CD14-positive monocyte (primary cell): ENCODE data around the gene RNASE7. TPM values are rescaled to one million over a fixed set of nuclear protein-coding genes. Genes with fewer than 3 reads are reported as not detected.

ENCODE experiments used
- DNase-seq, 3 donors: peaks; one replicate each; pipeline ENCODE4 v3.0.0-alpha.2; 2011 to 2022
- H2AFZ ChIP-seq: 2 replicates; pipeline ENCODE4 v1.6.0; 2012; ENCODE audit warnings: mild to moderate bottlenecking, low read depth, low read length, inconsistent platforms; ENCODE audit not compliant: insufficient read depth, poor library complexity, severe bottlenecking
- H3K27ac ChIP-seq, 2 donors: 1 replicate in 1 of 2; 2 replicates in 1 of 2; pipeline ENCODE4 v1.5.1; 2012 to 2013; ENCODE audit warnings: low read length in 2 of 2, control low read depth in 1 of 2, inconsistent platforms in 1 of 2, low read depth in 1 of 2, mild to moderate bottlenecking in 1 of 2
- H3K27me3 ChIP-seq, 2 donors: one replicate each; pipeline versions ENCODE4 v1.6.0 to v1.6.1; 2011 to 2013; ENCODE audit warnings: low read length in 2 of 2; ENCODE audit not compliant: control insufficient read depth in 2 of 2, insufficient read depth in 2 of 2
- H3K36me3 ChIP-seq, 2 donors: replicated peaks in 1 of 2; 1 replicate in 1 of 2; 2 replicates in 1 of 2; pipeline versions ENCODE4 v1.5.1 to v1.6.1; 2012 to 2013; ENCODE audit warnings: low read length in 2 of 2, control low read depth in 1 of 2, inconsistent platforms in 1 of 2, mild to moderate bottlenecking in 1 of 2; ENCODE audit not compliant: insufficient read depth in 2 of 2, control insufficient read depth in 1 of 2
- H3K4me1 ChIP-seq, 2 donors: 1 replicate in 1 of 2; 2 replicates in 1 of 2; pipeline versions ENCODE4 v1.5.1 to v1.6.1; 2012 to 2013; ENCODE audit warnings: low read length in 2 of 2, control low read depth in 1 of 2, inconsistent platforms in 1 of 2, mild to moderate bottlenecking in 1 of 2, moderate library complexity in 1 of 2; ENCODE audit not compliant: insufficient read depth in 2 of 2, control insufficient read depth in 1 of 2
- H3K4me2 ChIP-seq: replicated peaks from 2 replicates; pipeline ENCODE3; 2012; ENCODE audit warnings: low read length, moderate library complexity, mild to moderate bottlenecking; ENCODE audit not compliant: poor library complexity, severe bottlenecking; ENCODE audit errors: extremely low read depth
- H3K4me3 ChIP-seq, 3 experiments: fragments of 200-600 bp in 1 of 3; sonication (generic) in 1 of 3; replicated peaks in 1 of 3; 1 replicate in 2 of 3; 2 replicates in 1 of 3; pipeline ENCODE4 v1.5.1; 2011 to 2013; ENCODE audit warnings: low read length in 3 of 3, mild to moderate bottlenecking in 3 of 3, control low read depth in 2 of 3, low read depth in 2 of 3, inconsistent platforms in 1 of 3, moderate library complexity in 1 of 3
- H3K79me2 ChIP-seq: 2 replicates; pipeline ENCODE4 v1.6.0; 2012; ENCODE audit warnings: mild to moderate bottlenecking, control low read depth, inconsistent platforms, low read length, moderate library complexity; ENCODE audit not compliant: insufficient read depth
- H3K9ac ChIP-seq: 2 replicates; pipeline ENCODE4 v1.6.0; 2017; ENCODE audit warnings: low read length, mild to moderate bottlenecking; ENCODE audit not compliant: insufficient read depth, poor library complexity, severe bottlenecking
- H3K9me3 ChIP-seq, 2 donors: replicated peaks in 1 of 2; 1 replicate in 1 of 2; 2 replicates in 1 of 2; pipeline versions ENCODE4 v1.5.1 to v1.6.1; 2012 to 2013; ENCODE audit warnings: low read length in 2 of 2, control low read depth in 1 of 2; ENCODE audit not compliant: control insufficient read depth in 1 of 2, insufficient read depth in 1 of 2
- H4K20me1 ChIP-seq: 2 replicates; pipeline ENCODE4 v1.6.0; 2012; ENCODE audit warnings: mild to moderate bottlenecking, low read length, control low read depth, moderate library complexity; ENCODE audit not compliant: insufficient read depth
- H3K27ac Mint-ChIP-seq, 7 donors: one replicate each; pipeline ENCODE4 v1.8.0; 2020; ENCODE audit warnings: mild to moderate bottlenecking in 7 of 7, mixed read lengths in 7 of 7, moderate library complexity in 6 of 7, inconsistent platforms in 2 of 7
- H3K27me3 Mint-ChIP-seq, 3 donors: one replicate each; pipeline ENCODE4 v1.8.0; 2021 to 2022; ENCODE audit warnings: low read depth in 3 of 3, mild to moderate bottlenecking in 3 of 3, mixed read lengths in 3 of 3, moderate library complexity in 3 of 3, inconsistent platforms in 1 of 3
- H3K36me3 Mint-ChIP-seq, 2 donors: one replicate each; pipeline ENCODE4 v1.8.0; 2020; ENCODE audit warnings: mixed read lengths in 2 of 2, inconsistent platforms in 1 of 2, mild to moderate bottlenecking in 1 of 2
- H3K4me1 Mint-ChIP-seq: one replicate; pipeline ENCODE4 v1.8.0; 2020; ENCODE audit warnings: mild to moderate bottlenecking, mixed read lengths
- H3K4me3 Mint-ChIP-seq, 2 donors: one replicate each; pipeline ENCODE4 v1.8.0; 2020; ENCODE audit warnings: mild to moderate bottlenecking in 2 of 2, mixed read lengths in 2 of 2, moderate library complexity in 1 of 2
- H3K9me3 Mint-ChIP-seq, 7 donors: one replicate each; pipeline ENCODE4 v1.8.0; 2020 to 2022; ENCODE audit warnings: mixed read lengths in 7 of 7, mild to moderate bottlenecking in 6 of 7, moderate library complexity in 6 of 7, inconsistent platforms in 2 of 7
- WGBS: methylation state at CpG from one replicate; pipeline ENCODE4 v1.1.5; 2013; ENCODE audit warnings: missing lambda C conversion rate; ENCODE audit not compliant: insufficient coverage; 5-methylcytosine and 5-hydroxymethylcytosine counted together
- intact Hi-C, 2 donors: fragments of 100-400 bp; cut with micrococcal nuclease; formaldehyde crosslinking; loops; one replicate each; pipeline versions ENCODE4 v1.15.0 to v1.15.1; 2023
- polyA plus RNA-seq, 3 donors: library from polyadenylated mRNA; depleted of rRNA in 1 of 3; unstranded in 2 of 3; stranded (reverse) in 1 of 3; fragments of 300-500 nt in 2 of 3; fragments of >200 nt in 1 of 3; fragmentation: Illumina TruSeq in 2 of 3; gene quantifications; 1 replicate in 2 of 3; 2 replicates in 1 of 3; pipeline ENCODE4 v1.2.3, GENCODE V29; 2012 to 2021
- TF ChIP-seq, protein P1 (sequence below): fragments of 200-600 bp; IDR thresholded peaks from one replicate; pipeline ENCODE4 v1.8.0; 2022; ENCODE audit warnings: antibody characterized with exemption, mild to moderate bottlenecking

RNASE7 gene
- polyA plus RNA-seq, 3 donors, result not detected

DNA sequence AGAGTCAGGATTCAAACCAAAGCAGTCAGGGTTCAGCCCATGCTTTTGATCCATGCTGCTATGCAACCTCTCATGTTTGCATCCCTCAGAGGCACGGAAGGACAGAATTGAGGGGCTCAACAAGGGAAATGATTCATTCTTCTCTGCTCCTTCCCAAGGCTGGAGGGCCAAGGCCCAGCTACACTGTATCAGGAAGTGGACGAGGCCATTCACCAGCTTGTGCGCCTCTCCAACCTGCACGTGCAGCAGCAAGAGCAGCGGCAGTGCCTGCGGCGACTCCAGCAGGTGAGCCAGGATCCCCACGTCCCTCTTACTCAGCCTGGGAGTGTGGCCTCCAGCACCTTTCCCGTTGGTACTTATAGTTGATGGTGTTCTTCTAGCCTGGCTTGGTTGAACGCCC, 36.6 kb downstream of the RNASE7 start:
- H3K4me3 ChIP-seq, result no peak overlapping the region
- no peak overlapping the region for H3K27ac Mint-ChIP-seq
- no peak overlapping the region for H3K9ac ChIP-seq
- H3K36me3 Mint-ChIP-seq, result peaks cover 78 to 97% of the 10 kb centered on the region in 2 donors
- peaks cover under 1 to 4% of the 10 kb centered on the region in 2 donors for H3K4me1 ChIP-seq
- H3K27ac ChIP-seq, result peak overlapping the region in 1 of 2 donors; percentile 32
- H3K79me2 ChIP-seq, result peaks cover 10% of the 10 kb centered on the region
- DNase-seq, result no peak
- TF ChIP-seq, protein P1, sequence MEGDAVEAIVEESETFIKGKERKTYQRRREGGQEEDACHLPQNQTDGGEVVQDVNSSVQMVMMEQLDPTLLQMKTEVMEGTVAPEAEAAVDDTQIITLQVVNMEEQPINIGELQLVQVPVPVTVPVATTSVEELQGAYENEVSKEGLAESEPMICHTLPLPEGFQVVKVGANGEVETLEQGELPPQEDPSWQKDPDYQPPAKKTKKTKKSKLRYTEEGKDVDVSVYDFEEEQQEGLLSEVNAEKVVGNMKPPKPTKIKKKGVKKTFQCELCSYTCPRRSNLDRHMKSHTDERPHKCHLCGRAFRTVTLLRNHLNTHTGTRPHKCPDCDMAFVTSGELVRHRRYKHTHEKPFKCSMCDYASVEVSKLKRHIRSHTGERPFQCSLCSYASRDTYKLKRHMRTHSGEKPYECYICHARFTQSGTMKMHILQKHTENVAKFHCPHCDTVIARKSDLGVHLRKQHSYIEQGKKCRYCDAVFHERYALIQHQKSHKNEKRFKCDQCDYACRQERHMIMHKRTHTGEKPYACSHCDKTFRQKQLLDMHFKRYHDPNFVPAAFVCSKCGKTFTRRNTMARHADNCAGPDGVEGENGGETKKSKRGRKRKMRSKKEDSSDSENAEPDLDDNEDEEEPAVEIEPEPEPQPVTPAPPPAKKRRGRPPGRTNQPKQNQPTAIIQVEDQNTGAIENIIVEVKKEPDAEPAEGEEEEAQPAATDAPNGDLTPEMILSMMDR, result no peak
- no peaks in the 10 kb centered on the region for H3K9me3 ChIP-seq
- H3K36me3 ChIP-seq, result peaks cover 96 to 100% of the 10 kb centered on the region in 2 donors
- H3K4me1 Mint-ChIP-seq, result no peaks in the 10 kb centered on the region
- no peak overlapping the region for H2AFZ ChIP-seq
- H3K4me3 Mint-ChIP-seq, result no peak overlapping the region
- H3K4me2 ChIP-seq, result no peak overlapping the region
- peaks cover 11% of the 10 kb centered on the region for H4K20me1 ChIP-seq
- peaks cover 0 to 2% (median 0%) of the 10 kb centered on the region in 3 donors for H3K27me3 Mint-ChIP-seq
- H3K9me3 Mint-ChIP-seq, result peaks cover 0 to 1% (median 0%) of the 10 kb centered on the region in 7 donors
- WGBS, result 96% methylated on average over 4 of the region's 10 CpGs
- no peaks in the 10 kb centered on the region for H3K27me3 ChIP-seq
- intact Hi-C loops, result no loop called here

DNA sequence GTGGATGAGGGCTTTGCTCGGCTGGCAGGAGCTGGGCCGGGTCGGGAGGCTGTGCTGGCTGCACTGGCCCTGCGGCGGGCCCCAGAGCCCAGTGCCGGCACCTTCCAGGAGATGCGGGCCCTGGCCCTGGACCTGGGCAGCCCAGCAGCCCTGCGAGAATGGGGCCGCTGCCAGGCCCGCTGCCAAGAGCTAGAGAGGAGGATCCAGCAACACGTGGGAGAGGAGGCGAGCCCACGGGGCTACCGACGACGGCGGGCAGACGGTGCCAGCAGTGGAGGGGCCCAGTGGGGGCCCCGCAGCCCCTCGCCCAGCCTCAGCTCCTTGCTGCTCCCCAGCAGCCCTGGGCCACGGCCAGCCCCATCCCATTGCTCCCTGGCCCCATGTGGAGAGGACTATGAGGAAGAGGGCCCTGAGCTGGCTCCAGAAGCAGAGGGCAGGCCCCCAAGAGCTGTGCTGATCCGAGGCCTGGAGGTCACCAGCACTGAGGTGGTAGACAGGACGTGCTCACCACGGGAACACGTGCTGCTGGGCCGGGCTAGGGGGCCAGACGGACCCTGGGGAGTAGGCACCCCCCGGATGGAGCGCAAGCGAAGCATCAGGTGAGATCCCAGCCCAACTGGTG, 39.5 kb downstream of the RNASE7 start:
- DNase-seq, result no peak
- Histone ChIP-seq H3K4me1 (peaks cover 29 to 33% of the 10 kb centered on the region in 2 donors), H3K27ac (peak overlapping the region in 1 of 2 donors; percentile 32), H3K4me2 (no peak overlapping the region), H3K27me3 (no peaks in the 10 kb centered on the region), H2AFZ (no peak overlapping the region), H4K20me1 (peaks cover 5% of the 10 kb centered on the region), H3K36me3 (peaks cover 82 to 99% of the 10 kb centered on the region in 2 donors), H3K79me2 (peaks cover 5% of the 10 kb centered on the region), H3K9ac (no peak overlapping the region), H3K4me3 (no peak overlapping the region), H3K9me3 (no peaks in the 10 kb centered on the region)
- TF ChIP-seq, protein P1, result no peak
- Mint-ChIP-seq H3K36me3 (peaks cover 77 to 96% of the 10 kb centered on the region in 2 donors), H3K4me3 (no peak overlapping the region), H3K4me1 (peaks cover 27% of the 10 kb centered on the region), H3K9me3 (peaks cover 0 to 3% (median 0%) of the 10 kb centered on the region in 7 donors), H3K27me3 (peaks cover 1 to 5% (median 3%) of the 10 kb centered on the region in 3 donors), H3K27ac (peak overlapping the region in 4 of 7 donors; percentile 12 to 54 (median 40))
- intact Hi-C loops, result no loop called here
- 92% methylated on average over 25 of the region's 30 CpGs for WGBS
